A673 (cell line): ENCODE measurements around the gene CTSW. TPM values are rescaled to one million over a fixed set of nuclear protein-coding genes. Genes with fewer than 3 reads are reported as not detected.
A peak's percentile ranks its signal among the peaks of the same experiment; 100 is the strongest.

Experiments
- BruUV-seq: library from RNA; stranded (reverse); fragments of 400-500 nt; replicated peaks from 2 replicates; lab custom pipeline; 2021; lab: Mats Ljungman, UMichigan
- CTCF ChIA-PET: fragments of 300-600 bp; sonication (Branson Sonifier 250); formaldehyde crosslinking; loops from one replicate; lab custom pipeline; 2022; ENCODE audit warnings: antibody characterized with exemption; lab: Charles Lee
- POLR2A ChIA-PET: fragments of 300-600 bp; sonication (Branson Sonifier 250); formaldehyde crosslinking; loops from one replicate; lab custom pipeline; 2022; ENCODE audit warnings: antibody characterized with exemption; ENCODE audit not compliant: low non-redundant PET; lab: Charles Lee
- DNase-seq: peaks from one replicate; pipeline ENCODE4 v3.0.0-alpha.2; 2015; ENCODE audit warnings: low spot score
- H3K27ac ChIP-seq: fragments of 200-600 bp; sonication (generic); 2 replicates; pipeline ENCODE4 v1.5.1; 2016; ENCODE audit warnings: mixed run types, low read depth, mild to moderate bottlenecking, mixed read lengths, antibody characterized with exemption, low read length; ENCODE audit not compliant: poor library complexity, severe bottlenecking
- H3K27me3 ChIP-seq: fragments of 200-600 bp; sonication (generic); replicated peaks from 2 replicates; pipeline ENCODE4 v1.6.1; 2017; ENCODE audit warnings: mixed run types, low read depth, mild to moderate bottlenecking, mixed read lengths, antibody characterized with exemption, low read length; ENCODE audit not compliant: insufficient read depth, poor library complexity
- H3K36me3 ChIP-seq: fragments of 200-600 bp; sonication (generic); 2 replicates; pipeline ENCODE4 v1.6.1; 2016; ENCODE audit warnings: mixed run types, mild to moderate bottlenecking, mixed read lengths, antibody characterized with exemption, low read length; ENCODE audit not compliant: insufficient read depth, poor library complexity, severe bottlenecking
- H3K4me1 ChIP-seq: fragments of 200-600 bp; sonication (generic); 2 replicates; pipeline ENCODE4 v1.6.1; 2017; ENCODE audit warnings: mixed run types, mild to moderate bottlenecking, mixed read lengths, antibody characterized with exemption, low read length; ENCODE audit not compliant: insufficient read depth, poor library complexity, severe bottlenecking
- H3K4me3 ChIP-seq: fragments of 200-600 bp; sonication (generic); 2 replicates; pipeline ENCODE4 v1.5.1; 2016; ENCODE audit warnings: low read depth, mixed run types, mild to moderate bottlenecking, mixed read lengths, low read length; ENCODE audit not compliant: poor library complexity, severe bottlenecking
- H3K9me3 ChIP-seq: fragments of 200-600 bp; sonication (generic); 2 replicates; pipeline ENCODE4 v1.6.1; 2016; ENCODE audit warnings: mixed run types, low read depth, mild to moderate bottlenecking, mixed read lengths, antibody characterized with exemption, low read length; ENCODE audit not compliant: poor library complexity, severe bottlenecking
- CTCF ChIP-seq: fragments of 300-800, 200-600 bp; sonication (generic); conservative IDR thresholded peaks from 2 replicates; pipeline ENCODE4 v1.5.1; 2017; ENCODE audit warnings: low read depth, mild to moderate bottlenecking, antibody characterized with exemption, low read length, moderate library complexity, mixed read lengths
- EZH2 ChIP-seq: fragments of 200-600 bp; sonication (generic); IDR thresholded peaks from 2 replicates; pipeline ENCODE4 v1.6.1; 2017; ENCODE audit warnings: borderline replicate concordance, low read depth, mild to moderate bottlenecking, mixed read lengths, antibody characterized with exemption, low read length; ENCODE audit not compliant: poor library complexity, severe bottlenecking
- intact Hi-C: fragments of 100-400 bp; cut with micrococcal nuclease; formaldehyde crosslinking; loops from one replicate; pipeline ENCODE4 v1.10.0; 2022; ENCODE audit not compliant: unreplicated experiment
- total RNA-seq: library from RNA; stranded (reverse); gene quantifications from 2 replicates; pipeline ENCODE4 v1.2.3, GENCODE V29; 2021

Gene CTSW
- total RNA-seq, 1 experiment from 2014 or later, result not detected

DNA sequence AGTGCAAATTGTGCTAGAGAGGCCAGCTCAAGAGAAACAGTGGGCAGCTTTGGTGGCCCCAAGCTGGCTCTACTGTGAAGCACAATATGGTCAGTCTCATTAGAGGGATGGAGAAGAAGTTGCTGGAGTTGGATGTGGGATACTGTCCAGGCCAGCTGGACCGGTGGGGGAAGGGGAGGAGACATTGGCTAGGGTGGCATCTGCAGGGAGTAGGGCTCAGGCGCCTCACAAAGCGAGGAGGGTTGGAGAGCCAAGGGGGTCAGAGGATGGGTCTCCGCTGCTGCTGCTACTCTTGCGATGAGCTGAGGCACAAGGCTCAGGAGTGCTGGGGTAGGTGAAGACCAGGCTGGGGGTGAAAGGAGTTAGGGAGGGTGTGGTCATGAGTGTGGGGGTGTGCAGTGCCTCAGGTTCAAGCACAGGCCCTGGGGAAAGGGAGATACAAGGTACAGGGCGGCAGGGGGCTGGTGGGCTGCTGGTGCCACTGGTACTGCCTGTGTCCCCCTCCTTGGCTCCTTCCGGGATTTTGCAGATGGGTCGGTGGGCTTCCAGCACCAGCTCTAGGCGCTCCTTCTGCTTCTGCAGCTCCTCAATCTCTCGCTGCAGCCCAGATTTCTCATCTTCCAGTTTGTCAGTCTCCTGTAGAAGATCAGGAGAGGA lies 13.2 kb downstream of the CTSW start:
- ChIA-PET POLR2A (interaction anchor here (0.6 to 0.7 kb wide), 3 partner anchors 14 to 229 kb away, joined by 3 to 21 read pairs (median 3); no protein-coding TSS in a partner anchor), CTCF (interaction anchor here (1.1 kb wide), 1 partner anchor 33 kb away, joined by 3 read pairs; no protein-coding TSS in a partner anchor)
- intact Hi-C loops, result no loop called here
- Histone ChIP-seq H3K4me3 (peak overlapping the region; percentile 87), H3K9me3 (no peaks in the 10 kb centered on the region), H3K27me3 (no peaks in the 10 kb centered on the region), H3K4me1 (peaks cover 38% of the 10 kb centered on the region), H3K36me3 (no peaks in the 10 kb centered on the region), H3K27ac (peak overlapping the region; percentile 88)
- no TSS peak for BruUV-seq
- DNase-seq, result no peak
- TF ChIP-seq EZH2, result no peak
- TF ChIP-seq CTCF, result no peak

GRCh38 chr11:65894034-65894591 lies 14.5 kb downstream of the CTSW start:
- no TSS peak for BruUV-seq
- H3K27ac ChIP-seq, result no peak overlapping the region

GRCh38 chr11:65895482-65895981 lies 15.9 kb downstream of the CTSW start:
- CTCF ChIA-PET, result no interaction called here
- TF ChIP-seq CTCF (no peak), EZH2 (no peak)
- intact Hi-C loops, result no loop called here
- no peak overlapping the region for H3K27ac ChIP-seq
- H3K36me3 ChIP-seq, result no peaks in the 10 kb centered on the region
- no peaks in the 10 kb centered on the region for H3K27me3 ChIP-seq
- H3K4me1 ChIP-seq, result peaks cover 30% of the 10 kb centered on the region
- H3K4me3 ChIP-seq, result no peak overlapping the region
- BruUV-seq, result no TSS peak
- DNase-seq, result no peak
- no peaks in the 10 kb centered on the region for H3K9me3 ChIP-seq
- POLR2A ChIA-PET, result no interaction called here

More at GRCh38 chr11:65894034-65894591, 14.5 kb downstream of the CTSW start:
- no peak for DNase-seq
- Histone ChIP-seq H3K36me3 (no peaks in the 10 kb centered on the region), H3K27me3 (no peaks in the 10 kb centered on the region), H3K4me3 (no peak overlapping the region), H3K4me1 (peaks cover 39% of the 10 kb centered on the region), H3K9me3 (no peaks in the 10 kb centered on the region)
- POLR2A ChIA-PET, result no interaction called here
- CTCF ChIA-PET, result no interaction called here
- intact Hi-C loops, result no loop called here
- TF ChIP-seq EZH2 (no peak), CTCF (no peak)
